Fibroblast of lung (primary cell): ENCODE measurements around the gene CABP4.

Source experiments
- EZH2 ChIP-seq: IDR thresholded peaks from 2 replicates; pipeline ENCODE4 v1.5.1; 2012; ENCODE audit warnings: low read length, control low read depth, mild to moderate bottlenecking; ENCODE audit errors: missing control alignments
- TF ChIP-seq, protein P1 (sequence below), 2 donors: IDR thresholded peaks in 1 of 2; conservative IDR thresholded peaks in 1 of 2; 1 replicate in 1 of 2; 2 replicates in 1 of 2; pipeline ENCODE4 v1.5.1; 2011 to 2012; ENCODE audit warnings: low read length in 2 of 2, control low read depth in 1 of 2, inconsistent platforms in 1 of 2, low read depth in 1 of 2, mild to moderate bottlenecking in 1 of 2

DNA sequence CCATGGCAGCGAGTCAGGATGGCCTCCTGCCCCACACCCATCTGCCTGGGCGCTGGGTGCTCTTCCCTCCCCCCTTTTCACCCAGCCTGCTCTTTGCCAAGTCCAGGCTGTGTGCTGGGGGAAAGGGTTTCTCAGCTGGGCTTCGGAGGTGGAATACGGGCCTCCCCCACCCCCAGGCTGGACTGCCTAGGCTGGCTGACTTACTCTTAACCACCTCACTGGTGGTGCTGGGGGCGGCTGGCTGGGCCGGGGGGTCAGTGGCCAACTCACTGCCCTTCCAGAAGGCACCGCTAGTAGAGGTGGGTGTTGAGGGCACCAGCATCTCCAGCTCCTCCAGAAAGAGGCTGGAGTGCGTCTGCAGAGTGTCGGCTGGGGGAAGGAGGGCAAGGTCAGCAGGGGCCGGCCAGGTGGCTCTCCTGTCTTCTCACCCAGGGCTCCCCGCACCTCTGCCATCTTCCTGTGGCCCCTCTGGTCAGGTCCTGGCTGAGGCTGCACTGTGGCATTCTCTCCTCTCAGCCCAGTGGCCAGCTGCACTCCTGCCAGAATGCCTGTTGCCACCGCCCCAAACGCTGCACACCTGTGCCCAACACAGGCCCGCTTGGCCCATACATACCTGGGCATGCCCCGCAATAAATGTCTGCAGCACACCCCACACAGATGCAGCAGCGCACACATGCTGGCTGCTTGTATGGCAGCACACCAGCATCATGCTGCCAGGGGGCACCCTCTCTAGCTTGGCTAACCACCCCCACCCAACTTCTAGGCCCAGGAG is 40.3 kb downstream of the CABP4 start:
- TF ChIP-seq, protein P1, sequence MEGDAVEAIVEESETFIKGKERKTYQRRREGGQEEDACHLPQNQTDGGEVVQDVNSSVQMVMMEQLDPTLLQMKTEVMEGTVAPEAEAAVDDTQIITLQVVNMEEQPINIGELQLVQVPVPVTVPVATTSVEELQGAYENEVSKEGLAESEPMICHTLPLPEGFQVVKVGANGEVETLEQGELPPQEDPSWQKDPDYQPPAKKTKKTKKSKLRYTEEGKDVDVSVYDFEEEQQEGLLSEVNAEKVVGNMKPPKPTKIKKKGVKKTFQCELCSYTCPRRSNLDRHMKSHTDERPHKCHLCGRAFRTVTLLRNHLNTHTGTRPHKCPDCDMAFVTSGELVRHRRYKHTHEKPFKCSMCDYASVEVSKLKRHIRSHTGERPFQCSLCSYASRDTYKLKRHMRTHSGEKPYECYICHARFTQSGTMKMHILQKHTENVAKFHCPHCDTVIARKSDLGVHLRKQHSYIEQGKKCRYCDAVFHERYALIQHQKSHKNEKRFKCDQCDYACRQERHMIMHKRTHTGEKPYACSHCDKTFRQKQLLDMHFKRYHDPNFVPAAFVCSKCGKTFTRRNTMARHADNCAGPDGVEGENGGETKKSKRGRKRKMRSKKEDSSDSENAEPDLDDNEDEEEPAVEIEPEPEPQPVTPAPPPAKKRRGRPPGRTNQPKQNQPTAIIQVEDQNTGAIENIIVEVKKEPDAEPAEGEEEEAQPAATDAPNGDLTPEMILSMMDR (conservative IDR thresholded peaks at IDR 0.05 in 1 of 2, IDR thresholded peaks at IDR 0.05 in 1 of 2; ENCODE audit: low read depth in 1 of 2, low read length in 2 of 2) = no peak
- TF ChIP-seq EZH2 = no peak
